ENCODE measurements around the gene PCDHGA2. TPM values are rescaled to one million over a fixed set of nuclear protein-coding genes. Genes with fewer than 3 reads are reported as not detected.
A peak's percentile ranks its signal among the peaks of the same experiment; 100 is the strongest.

PCDHGA2 gene
- total and polyA plus RNA-seq, 11 donors, result 2.7 to 15.1 (median 10.5) TPM

- Histone ChIP-seq H3K4me3 (peak within 1 kb of the TSS in 9 of 12 donors; percentile 2 to 34 (median 19)), H3K27ac (peak within 1 kb of the TSS in 1 of 12 donors; percentile 14), H3K36me3 (peaks cover 0 to 11% (median 0%) of the 10 kb centered on the region in 9 donors), H3K27me3 (peaks cover 0 to 46% (median 0%) of the 10 kb centered on the region in 9 donors), H3K4me1 (peaks cover 0 to 18% (median 0%) of the 10 kb centered on the region in 12 donors), H3K9me3 (peaks cover 0 to 98% (median 77%) of the 10 kb centered on the region in 12 donors)
- ATAC-seq, result peak; percentile 21 to 66 (median 52)
- intact Hi-C loops (cut with DNase I), result loop anchor here in 3 of 10 donors (5.0 to 10.0 kb wide), 2 partner anchors 48 to 51 kb away; partner anchors contain the start of genes PCDHGA10 (in 3 of the 3) and PCDHGB7 (in 2 of the 3)
- WGBS, 4 donors, result 23 to 32% (median 27%) methylated on average over 29 to 34 of the region's 34 CpGs
- peak in 1 of 5 donors; percentile 24 for DNase-seq
- TF ChIP-seq POLR2A (IDR thresholded peaks at IDR 0.05), result no peak
- TF ChIP-seq CTCF (IDR thresholded peaks at IDR 0.05), result peak in 6 of 12 donors; percentile 5 to 22 (median 17)
These were observed 25.5 kb downstream of the PCDHGA2 start, which contains the start of gene PCDHGA5 for GRCh38 chr5:141363952-141364660. TSS of gene PCDHGA5 (plus strand) at chr5:141364162. CDS start at chr5:141364331, 169 bp downstream.

- Histone ChIP-seq H3K36me3 (peaks cover 0 to 10% (median 0%) of the 10 kb centered on the region in 9 donors), H3K9me3 (peaks cover 0 to 98% (median 62%) of the 10 kb centered on the region in 12 donors), H3K27me3 (peaks cover 0 to 50% (median 0%) of the 10 kb centered on the region in 9 donors), H3K4me1 (peaks cover 0 to 30% (median 0%) of the 10 kb centered on the region in 12 donors), H3K27ac (no peak overlapping the region), H3K4me3 (no peak overlapping the region)
- DNase-seq, result no peak
- ATAC-seq, result no peak
- 38 to 58% (median 47%) methylated on average over 26 to 46 of the region's 46 CpGs for WGBS, 4 donors
- intact Hi-C loops (cut with DNase I), result loop anchor here in 2 of 10 donors (10.0 kb wide), 1 partner anchor 49 kb away; the partner anchor contains the start of genes PCDHGA10 (in 2 of the 2) and PCDHGB7 (in 2 of the 2)
- TF ChIP-seq POLR2A (IDR thresholded peaks at IDR 0.05), result no peak
- no peak for TF ChIP-seq CTCF (IDR thresholded peaks at IDR 0.05)
These were observed 27.7 kb downstream of the PCDHGA2 start for GRCh38 chr5:141366016-141366896.

GRCh38 chr5:141369994-141370848 is 31.7 kb downstream of the PCDHGA2 start, which contains the start of gene PCDHGB3:
TSS of gene PCDHGB3 (plus strand) at chr5:141370242. CDS start at chr5:141370395, 153 bp downstream.
- Histone ChIP-seq H3K4me3 (peak within 1 kb of the TSS in 9 of 12 donors; percentile 22 to 44 (median 38)), H3K27ac (peak within 1 kb of the TSS in 6 of 12 donors; percentile 16 to 53 (median 44)), H3K4me1 (peaks cover 0 to 31% (median 2%) of the 10 kb centered on the region in 12 donors), H3K36me3 (peaks cover 0 to 36% (median 0%) of the 10 kb centered on the region in 9 donors), H3K9me3 (peaks cover 0 to 100% (median 62%) of the 10 kb centered on the region in 12 donors), H3K27me3 (peaks cover 0 to 50% (median 0%) of the 10 kb centered on the region in 9 donors)
- 22 to 39% (median 27%) methylated on average over 30 to 32 of the region's 32 CpGs for WGBS, 4 donors
- intact Hi-C loops (cut with DNase I), result loop anchor here in 2 of 10 donors (10.0 kb wide), 1 partner anchor 45 kb away; the partner anchor contains the start of genes PCDHGA10 (in 2 of the 2) and PCDHGB7 (in 2 of the 2)
- peak; percentile 75 to 92 (median 89) for ATAC-seq
- DNase-seq, result peak in 3 of 5 donors; percentile 40 to 70 (median 62)
- TF ChIP-seq POLR2A (IDR thresholded peaks at IDR 0.05) (no peak), CTCF (IDR thresholded peaks at IDR 0.05) (peak in 11 of 12 donors; percentile 15 to 55 (median 38))

Measured in heart left ventricle (tissue), 16 donors.